ENCODE data around the gene FOXL3. TPM values are rescaled to one million over a fixed set of nuclear protein-coding genes. Genes with fewer than 3 reads are reported as not detected.

Gene FOXL3
- total RNA-seq, 1 experiment from 2014 or later: not detected

GRCh38 chr7:338295-339061 is 48.5 kb downstream of the FOXL3 start:
- DNase-seq (ENCODE audit: low read depth): no peak

GRCh38 chr7:339062-339342 is 49.0 kb downstream of the FOXL3 start:
- DNase-seq (ENCODE audit: low read depth): no peak

- DNase-seq (ENCODE audit: low read depth): no peak
These were observed 49.7 kb downstream of the FOXL3 start for GRCh38 chr7:339696-340095.

- DNase-seq (ENCODE audit: low read depth): no peak
These were observed 50.4 kb downstream of the FOXL3 start for GRCh38 chr7:340200-340937.

Other genes with a start within 250 kb of the FOXL3 start
- 143 and 300 TPM in 2 replicates for gene FAM20C, start 97.6 kb upstream of the FOXL3 start, total RNA-seq (2014; rRNA removed; shearing (Covaris generic))
- 2.5 and 6.3 TPM in 2 replicates for gene PDGFA, start 229.7 kb downstream of the FOXL3 start, total RNA-seq (2014; rRNA removed; shearing (Covaris generic))